DOHH2 (cell line): Measurements from ENCODE around the gene DAPL1.

Source experiments
- CTCF ChIP-seq: fragments of 200-600 bp; sonication (generic); IDR thresholded peaks from one replicate; pipeline ENCODE4 v1.5.1; 2014; ENCODE audit warnings: antibody characterized with exemption, mild to moderate bottlenecking, low read depth, low read length; ENCODE audit not compliant: poor library complexity, severe bottlenecking
- EZH2phosphoT487 ChIP-seq: fragments of 200-600 bp; sonication (generic); IDR thresholded peaks from 2 replicates; pipeline ENCODE4 v1.6.1; 2017; ENCODE audit warnings: borderline replicate concordance, mild to moderate bottlenecking, antibody characterized with exemption, low read length, moderate library complexity, mixed read lengths

GRCh38 chr2:158797963-158798700, 3.0 kb downstream of the DAPL1 start:
- TF ChIP-seq EZH2phosphoT487, result no peak
- TF ChIP-seq CTCF, result no peak
